ENCODE measurements around the gene ST6GALNAC3.

ST6GALNAC3 gene

GRCh38 chr1:76288758-76289483 lies 214.4 kb downstream of the ST6GALNAC3 start:
- TF ChIP-seq EZH2phosphoT487 (IDR thresholded peaks at IDR 0.05; ENCODE audit: borderline replicate concordance) (no peak), CTCF (conservative IDR thresholded peaks at IDR 0.05; ENCODE audit: low read length) (no peak)

GRCh38 chr1:76289692-76290091 lies 215.1 kb downstream of the ST6GALNAC3 start:
- H3K36me3 ChIP-seq (ENCODE audit: insufficient read depth, low read length) = no peaks in the 10 kb centered on the region
- H4K20me1 ChIP-seq (ENCODE audit: insufficient read depth, low read length, poor library complexity, severe bottlenecking) = no peaks in the 10 kb centered on the region
- H3K4me1 ChIP-seq (ENCODE audit: insufficient read depth, low read length, poor library complexity, severe bottlenecking) = peaks cover 71% of the 10 kb centered on the region
- no peak overlapping the region for H3K4me2 ChIP-seq (ENCODE audit: low read depth, low read length, poor library complexity, severe bottlenecking)
- H3K4me3 ChIP-seq (ENCODE audit: low read length, poor library complexity, severe bottlenecking) = no peak overlapping the region
- H3F3A ChIP-seq (ENCODE audit: low read depth) = peaks cover 5% of the 10 kb centered on the region; the same call in 1 of the 2 replicates
- TF ChIP-seq EZH2phosphoT487 (IDR thresholded peaks at IDR 0.05; ENCODE audit: borderline replicate concordance) (no peak), CTCF (conservative IDR thresholded peaks at IDR 0.05; ENCODE audit: low read length) (no peak)
- H3K9me3 ChIP-seq (ENCODE audit: insufficient read depth, low read depth, low read length) = no peaks in the 10 kb centered on the region
- no peaks in the 10 kb centered on the region for H3K9me2 ChIP-seq (replicated peaks; ENCODE audit: low read depth, low read length)
- H3K9ac ChIP-seq (ENCODE audit: low read depth, low read length, poor library complexity, severe bottlenecking) = no peak overlapping the region
- no peaks in the 10 kb centered on the region for H3K27me3 ChIP-seq (ENCODE audit: insufficient read depth, low read length, poor library complexity, severe bottlenecking)
- H3K79me2 ChIP-seq (ENCODE audit: insufficient read depth, low read length) = no peaks in the 10 kb centered on the region
- no peak overlapping the region for H2AFZ ChIP-seq (ENCODE audit: low read length)

More at GRCh38 chr1:76288758-76289483, 214.4 kb downstream of the ST6GALNAC3 start:
- peaks cover 68% of the 10 kb centered on the region for H3K4me1 ChIP-seq (ENCODE audit: insufficient read depth, low read length, poor library complexity, severe bottlenecking)
- no peaks in the 10 kb centered on the region for H3K79me2 ChIP-seq (ENCODE audit: insufficient read depth, low read length)
- H4K20me1 ChIP-seq (ENCODE audit: insufficient read depth, low read length, poor library complexity, severe bottlenecking) = no peaks in the 10 kb centered on the region
- H3K9me2 ChIP-seq (replicated peaks; ENCODE audit: low read depth, low read length) = no peaks in the 10 kb centered on the region
- no peaks in the 10 kb centered on the region for H3K27me3 ChIP-seq (ENCODE audit: insufficient read depth, low read length, poor library complexity, severe bottlenecking)
- H3K9ac ChIP-seq (ENCODE audit: low read depth, low read length, poor library complexity, severe bottlenecking) = no peak overlapping the region
- peak overlapping the region; percentile 66 for H2AFZ ChIP-seq (ENCODE audit: low read length)
- no peaks in the 10 kb centered on the region for H3K36me3 ChIP-seq (ENCODE audit: insufficient read depth, low read length)
- H3K4me3 ChIP-seq (ENCODE audit: low read length, poor library complexity, severe bottlenecking) = no peak overlapping the region
- no peaks in the 10 kb centered on the region for H3F3A ChIP-seq (ENCODE audit: low read depth)
- H3K4me2 ChIP-seq (ENCODE audit: low read depth, low read length, poor library complexity, severe bottlenecking) = no peak overlapping the region
- H3K9me3 ChIP-seq (ENCODE audit: insufficient read depth, low read depth, low read length) = no peaks in the 10 kb centered on the region

- Histone ChIP-seq H3K4me1 (ENCODE audit: insufficient read depth, low read length, poor library complexity, severe bottlenecking) (peaks cover 71% of the 10 kb centered on the region), H3K4me2 (ENCODE audit: low read depth, low read length, poor library complexity, severe bottlenecking) (no peak overlapping the region), H3F3A (ENCODE audit: low read depth) (peaks cover 10% of the 10 kb centered on the region; the same call in 1 of the 2 replicates), H4K20me1 (ENCODE audit: insufficient read depth, low read length, poor library complexity, severe bottlenecking) (no peaks in the 10 kb centered on the region), H3K9me2 (replicated peaks; ENCODE audit: low read depth, low read length) (no peaks in the 10 kb centered on the region), H3K36me3 (ENCODE audit: insufficient read depth, low read length) (no peaks in the 10 kb centered on the region), H3K4me3 (ENCODE audit: low read length, poor library complexity, severe bottlenecking) (no peak overlapping the region), H3K79me2 (ENCODE audit: insufficient read depth, low read length) (no peaks in the 10 kb centered on the region), H3K9me3 (ENCODE audit: insufficient read depth, low read depth, low read length) (no peaks in the 10 kb centered on the region), H2AFZ (ENCODE audit: low read length) (no peak overlapping the region), H3K27me3 (ENCODE audit: insufficient read depth, low read length, poor library complexity, severe bottlenecking) (no peaks in the 10 kb centered on the region), H3K9ac (ENCODE audit: low read depth, low read length, poor library complexity, severe bottlenecking) (no peak overlapping the region)
- TF ChIP-seq CTCF (conservative IDR thresholded peaks at IDR 0.05; ENCODE audit: low read length) = no peak
- no peak for TF ChIP-seq EZH2phosphoT487 (IDR thresholded peaks at IDR 0.05; ENCODE audit: borderline replicate concordance)
These were observed 215.7 kb downstream of the ST6GALNAC3 start for GRCh38 chr1:76290271-76290670.

Data from Loucy (cell line).